ENCODE measurements around the gene CTDSP1.

CTDSP1 gene

GRCh38 chr2:218363736-218364135 lies 35.9 kb upstream of the CTDSP1 start:
- H3K4me3 ChIP-seq (ENCODE audit: low read length), result no peak overlapping the region
- no peak for TF ChIP-seq CTCF (conservative IDR thresholded peaks at IDR 0.05; ENCODE audit: low read depth, low read length)
- no peak for DNase-seq (ENCODE audit: low read depth)

- DNase-seq (ENCODE audit: low read depth), result no peak
- TF ChIP-seq CTCF (conservative IDR thresholded peaks at IDR 0.05; ENCODE audit: low read depth, low read length), result no peak
- no peak overlapping the region for H3K4me3 ChIP-seq (ENCODE audit: low read length)
Observed at GRCh38 chr2:218364196-218364595, 35.5 kb upstream of the CTDSP1 start.

- DNase-seq (ENCODE audit: low read depth), result no peak
- TF ChIP-seq CTCF (conservative IDR thresholded peaks at IDR 0.05; ENCODE audit: low read depth, low read length), result no peak
- peak overlapping the region; percentile 52 for H3K4me3 ChIP-seq (ENCODE audit: low read length)
Observed at GRCh38 chr2:218366621-218367414, 32.9 kb upstream of the CTDSP1 start.

- no peak for TF ChIP-seq CTCF (conservative IDR thresholded peaks at IDR 0.05; ENCODE audit: low read depth, low read length)
- DNase-seq (ENCODE audit: low read depth), result no peak
- H3K4me3 ChIP-seq (ENCODE audit: low read length), result peak overlapping the region; percentile 52
Observed at GRCh38 chr2:218367415-218368149, 32.1 kb upstream of the CTDSP1 start.

GRCh38 chr2:218368150-218368528 lies 31.5 kb upstream of the CTDSP1 start:
- no peak for DNase-seq (ENCODE audit: low read depth)
- TF ChIP-seq CTCF (conservative IDR thresholded peaks at IDR 0.05; ENCODE audit: low read depth, low read length), result no peak
- H3K4me3 ChIP-seq (ENCODE audit: low read length), result peak overlapping the region; percentile 52

- no peak for DNase-seq (ENCODE audit: low read depth)
- no peak for TF ChIP-seq CTCF (conservative IDR thresholded peaks at IDR 0.05; ENCODE audit: low read depth, low read length)
- H3K4me3 ChIP-seq (ENCODE audit: low read length), result no peak overlapping the region
Observed at GRCh38 chr2:218368621-218369153, 31.0 kb upstream of the CTDSP1 start.

Measured in retinal pigment epithelial cell (primary cell).